GM10266 (cell line): ENCODE measurements around the gene SLC12A1.

Experiments used
- DNase-seq: peaks from one replicate; pipeline ENCODE4 v3.0.0; 2012; ENCODE audit errors: extremely low spot score
- TF ChIP-seq, protein P1 (sequence below): IDR thresholded peaks from 2 replicates; pipeline ENCODE4 v1.5.1; 2012; ENCODE audit warnings: mild to moderate bottlenecking, low read depth; ENCODE audit not compliant: control insufficient read depth, insufficient read depth; ENCODE audit errors: missing control alignments

The SLC12A1 gene

GRCh38 chr15:48343865-48344264, 137.8 kb downstream of the SLC12A1 start:
- DNase-seq = no peak
- TF ChIP-seq, protein P1, sequence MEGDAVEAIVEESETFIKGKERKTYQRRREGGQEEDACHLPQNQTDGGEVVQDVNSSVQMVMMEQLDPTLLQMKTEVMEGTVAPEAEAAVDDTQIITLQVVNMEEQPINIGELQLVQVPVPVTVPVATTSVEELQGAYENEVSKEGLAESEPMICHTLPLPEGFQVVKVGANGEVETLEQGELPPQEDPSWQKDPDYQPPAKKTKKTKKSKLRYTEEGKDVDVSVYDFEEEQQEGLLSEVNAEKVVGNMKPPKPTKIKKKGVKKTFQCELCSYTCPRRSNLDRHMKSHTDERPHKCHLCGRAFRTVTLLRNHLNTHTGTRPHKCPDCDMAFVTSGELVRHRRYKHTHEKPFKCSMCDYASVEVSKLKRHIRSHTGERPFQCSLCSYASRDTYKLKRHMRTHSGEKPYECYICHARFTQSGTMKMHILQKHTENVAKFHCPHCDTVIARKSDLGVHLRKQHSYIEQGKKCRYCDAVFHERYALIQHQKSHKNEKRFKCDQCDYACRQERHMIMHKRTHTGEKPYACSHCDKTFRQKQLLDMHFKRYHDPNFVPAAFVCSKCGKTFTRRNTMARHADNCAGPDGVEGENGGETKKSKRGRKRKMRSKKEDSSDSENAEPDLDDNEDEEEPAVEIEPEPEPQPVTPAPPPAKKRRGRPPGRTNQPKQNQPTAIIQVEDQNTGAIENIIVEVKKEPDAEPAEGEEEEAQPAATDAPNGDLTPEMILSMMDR = no peak

DNA sequence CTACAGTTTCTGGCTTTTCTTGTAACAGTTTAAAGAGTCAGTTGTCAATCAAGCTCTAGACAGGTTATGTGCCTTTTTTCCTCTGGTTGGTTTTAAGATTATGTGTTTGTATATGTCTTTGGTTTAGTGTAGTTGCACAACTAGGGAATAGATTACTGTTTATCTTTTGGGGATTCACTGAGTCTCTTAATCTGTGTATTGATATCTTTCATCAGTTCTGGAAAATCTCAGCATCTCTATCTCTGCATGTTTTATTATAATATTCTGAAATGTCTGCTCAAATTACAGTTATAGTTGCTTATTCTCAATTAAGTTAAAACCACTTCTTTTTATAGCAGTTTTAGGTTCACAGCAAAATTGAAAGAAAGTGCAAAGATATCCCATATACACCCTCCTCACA, 139.4 kb downstream of the SLC12A1 start:
- TF ChIP-seq, protein P1 = no peak
- DNase-seq = no peak

DNA sequence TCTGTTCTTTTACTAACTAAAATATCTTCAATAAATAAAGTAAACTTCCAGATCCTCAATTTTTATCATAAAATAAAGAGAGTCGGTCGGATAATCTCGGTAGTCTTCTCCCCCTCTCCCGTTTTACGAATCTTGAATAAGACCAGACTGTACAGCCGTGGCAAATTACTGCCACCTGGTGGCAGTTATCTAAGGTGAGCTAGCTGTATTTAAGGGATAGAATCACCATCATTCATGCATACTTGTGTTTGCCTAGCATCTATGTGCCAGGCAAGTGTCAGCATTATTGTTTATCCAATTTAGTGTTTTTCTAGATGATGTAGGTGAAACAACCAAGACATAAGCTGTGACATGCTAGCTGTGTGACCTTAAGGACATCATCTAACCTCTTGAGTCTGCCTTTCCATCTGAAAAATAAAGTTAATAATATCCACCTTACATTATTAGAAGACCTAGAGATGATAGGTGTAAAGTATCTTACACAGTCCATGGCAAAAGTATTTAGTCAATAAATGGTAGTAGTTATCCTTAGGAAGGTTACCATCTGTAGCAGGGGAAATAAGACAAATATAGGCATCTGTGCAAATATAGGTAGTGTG, 146.5 kb downstream of the SLC12A1 start:
- TF ChIP-seq, protein P1 = peak; percentile 86
- peak; percentile 51 for DNase-seq
